Activated CD4-positive, alpha-beta T cell treated with anti-CD3 and anti-CD28 coated beads for 48 hours (primary cell): ENCODE measurements around the gene SCAP.
A peak's percentile ranks its signal among the peaks of the same experiment; 100 is the strongest.

Experiments used
- DNase-seq: peaks from one replicate; pipeline ENCODE4 v3.0.0-alpha.2; 2020

The SCAP gene

DNA sequence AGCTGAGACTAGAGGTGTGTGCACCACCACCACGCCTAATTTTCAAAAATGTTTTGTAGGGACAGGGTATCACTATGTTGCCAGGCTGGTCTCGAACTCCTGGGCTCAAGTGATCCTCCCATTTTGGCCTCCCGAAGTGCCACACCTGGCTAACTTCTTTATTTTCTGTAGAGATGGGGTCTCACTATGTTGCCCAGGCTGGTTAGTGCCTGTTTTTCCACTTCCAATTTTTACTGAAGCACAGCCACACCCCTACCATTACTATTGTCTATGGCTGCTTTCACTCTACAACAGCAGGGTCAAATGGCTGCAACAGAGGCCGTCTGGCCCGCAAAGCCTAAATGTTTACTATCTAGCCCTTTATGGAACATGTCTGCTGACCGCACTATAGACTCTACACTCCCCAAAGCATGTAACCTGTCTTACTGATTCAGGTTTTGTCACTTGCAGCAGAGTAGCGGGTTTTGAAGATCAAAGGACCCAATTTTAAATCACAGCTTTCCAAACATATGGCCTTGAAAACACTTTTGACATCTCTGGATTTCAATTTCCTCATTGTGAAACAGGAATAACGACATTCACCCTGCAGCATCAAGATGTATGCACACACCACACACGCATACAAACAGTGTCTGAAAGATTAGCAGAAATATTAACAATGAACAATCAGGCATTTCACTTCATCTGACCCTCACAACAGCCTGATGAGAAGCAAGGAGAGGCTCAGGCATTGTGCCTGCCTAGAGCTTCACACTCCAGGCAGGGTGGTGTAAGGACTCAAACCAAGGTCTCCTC lies 46.1 kb downstream of the SCAP start:
- no peak for DNase-seq

DNA sequence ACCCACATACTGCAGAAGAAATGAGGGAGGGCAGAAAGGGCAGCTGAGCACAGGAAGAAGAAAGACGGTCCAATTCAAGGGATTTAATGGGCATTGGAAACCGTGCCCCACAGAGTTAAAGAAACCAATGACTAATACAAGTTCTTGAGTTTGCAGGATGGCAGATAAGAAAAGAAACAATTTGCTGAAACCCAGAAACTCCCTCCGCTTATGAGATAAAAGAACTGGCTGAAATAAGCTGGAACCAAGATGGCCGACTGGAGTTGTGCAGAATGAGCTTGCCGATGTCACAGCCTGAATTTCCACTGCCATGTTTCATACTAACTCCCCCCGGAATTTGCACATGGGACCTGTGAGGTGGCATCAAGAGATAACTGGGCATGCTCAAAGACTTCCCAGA lies 47.1 kb downstream of the SCAP start:
- no peak for DNase-seq

DNA sequence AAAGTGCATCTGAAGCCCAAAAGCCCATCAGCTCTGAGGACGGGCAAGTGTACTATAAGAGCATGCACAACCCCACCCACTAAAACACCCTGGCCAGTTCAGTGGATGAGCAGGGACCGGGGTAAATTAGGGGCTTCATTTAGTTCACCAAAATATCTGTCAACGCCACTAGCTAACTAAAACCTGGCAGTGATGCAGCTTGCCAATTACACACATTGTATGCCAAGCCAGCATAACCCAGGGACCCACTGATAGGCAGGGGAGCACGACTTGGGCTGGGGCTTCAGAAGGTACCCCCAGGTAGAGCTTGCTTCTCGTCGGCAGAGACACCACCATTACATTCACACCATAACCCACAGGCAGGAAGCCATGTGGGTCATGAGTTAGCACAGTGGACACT lies 47.9 kb downstream of the SCAP start:
- no peak for DNase-seq

DNA sequence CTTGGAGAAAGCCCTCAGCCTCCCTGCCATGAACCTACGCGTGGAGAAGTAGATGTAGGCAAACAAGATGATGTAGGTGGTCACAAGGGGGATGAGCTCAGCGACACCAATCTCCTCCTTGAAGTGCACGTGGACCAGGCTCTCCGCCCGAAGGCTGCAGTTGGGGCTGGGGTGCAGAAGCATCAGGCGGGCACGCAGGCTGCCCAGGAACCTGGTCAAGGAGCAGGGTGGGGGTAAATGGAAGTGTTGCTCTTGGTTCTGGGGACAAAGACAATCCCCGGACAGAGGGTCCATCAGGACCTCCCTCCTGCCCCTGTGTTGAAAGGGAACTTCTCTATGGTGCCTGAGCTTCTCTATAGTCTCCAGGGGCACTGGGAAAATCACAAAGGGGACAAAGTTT lies 49.8 kb downstream of the SCAP start:
- DNase-seq: no peak

DNA sequence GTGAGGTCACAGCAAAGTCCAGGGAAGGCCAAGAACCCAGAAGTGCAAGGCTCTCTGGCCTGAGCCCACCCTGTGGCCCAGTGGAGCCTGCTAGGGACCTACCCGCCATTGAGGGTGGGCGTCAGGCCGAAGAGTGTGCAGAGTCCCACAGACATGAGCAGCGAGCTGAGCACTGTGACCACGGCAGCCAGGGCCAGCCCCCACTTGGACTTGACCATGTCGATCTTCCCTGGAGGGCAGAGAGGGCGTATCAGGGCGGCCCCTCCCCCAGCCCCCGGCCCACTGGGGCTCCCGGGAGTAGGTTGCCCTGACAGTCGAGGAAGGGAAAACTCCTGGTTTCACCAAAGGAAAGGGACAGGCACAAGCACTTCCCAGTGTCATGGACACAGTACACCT lies 50.4 kb downstream of the SCAP start:
- no peak for DNase-seq

DNA sequence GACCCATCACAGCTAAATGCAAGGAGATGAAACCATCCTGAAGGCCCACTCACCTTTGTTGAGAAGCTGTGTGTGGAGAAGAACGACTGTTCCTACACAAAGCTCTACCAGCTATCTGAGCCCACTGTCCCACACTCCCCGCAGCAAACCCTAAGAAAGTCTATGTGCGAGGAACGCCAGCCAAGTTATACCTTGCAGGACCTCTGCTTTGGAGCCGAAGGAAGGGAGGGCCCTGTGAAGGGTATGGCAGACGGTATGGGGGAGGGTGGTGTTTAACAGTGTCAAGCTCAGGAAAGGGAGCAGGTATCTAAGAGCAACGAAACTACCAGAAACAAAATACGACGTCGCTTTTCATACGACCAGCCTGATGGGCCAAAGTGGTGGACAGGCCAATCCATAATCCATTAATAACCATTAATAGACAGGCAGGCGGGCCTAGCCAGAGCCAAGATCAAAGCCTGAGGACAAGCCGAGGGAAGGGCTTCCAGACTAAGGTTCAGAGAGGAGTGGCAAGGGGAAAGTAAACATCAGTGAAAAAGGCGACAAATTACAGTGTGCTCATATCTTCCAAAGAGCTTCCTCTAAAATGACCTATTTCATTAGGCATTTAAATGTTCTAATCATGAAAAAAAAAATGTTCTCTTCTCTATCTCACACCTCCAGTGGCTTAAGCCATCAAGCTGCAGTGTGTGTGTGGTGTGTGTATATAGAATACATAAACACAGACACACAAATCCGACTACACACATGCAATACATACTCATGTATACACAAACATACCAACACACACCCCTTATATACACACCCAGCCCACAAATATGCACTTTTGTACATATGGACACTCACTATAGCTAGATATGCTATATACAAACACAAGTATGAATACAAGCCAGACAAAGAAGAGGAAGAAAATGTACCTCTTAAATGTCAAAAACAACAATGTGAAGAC lies 51.0 kb downstream of the SCAP start:
- no peak for DNase-seq

DNA sequence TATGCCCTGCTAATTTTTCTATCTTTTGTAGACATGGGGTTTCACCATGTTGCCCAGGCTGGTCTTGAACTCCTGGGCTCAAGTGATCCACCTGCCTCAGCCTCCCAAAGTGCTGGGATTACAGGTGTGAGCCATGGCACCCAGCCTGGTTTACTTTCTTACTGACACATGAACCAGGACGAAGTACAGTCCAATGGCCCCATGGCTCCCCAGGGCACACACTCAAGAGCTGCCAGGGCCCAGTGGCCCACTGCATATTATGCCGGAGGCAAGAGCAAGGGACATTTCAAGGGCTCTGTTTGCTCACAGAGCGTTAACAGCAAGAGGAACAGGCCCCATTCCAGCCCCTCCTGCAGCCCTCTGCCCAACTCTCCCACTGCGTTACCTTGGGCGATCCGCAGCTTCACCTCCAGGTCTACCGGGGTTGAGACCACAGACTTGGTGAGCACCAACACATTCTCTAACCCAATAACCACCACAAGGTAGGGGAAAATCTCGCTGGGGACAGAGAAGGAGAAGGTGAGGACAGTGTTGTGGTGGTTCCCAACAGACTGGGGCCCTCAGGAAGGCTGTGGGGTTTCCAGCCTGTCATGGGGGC lies 52.1 kb downstream of the SCAP start:
- no peak for DNase-seq

DNA sequence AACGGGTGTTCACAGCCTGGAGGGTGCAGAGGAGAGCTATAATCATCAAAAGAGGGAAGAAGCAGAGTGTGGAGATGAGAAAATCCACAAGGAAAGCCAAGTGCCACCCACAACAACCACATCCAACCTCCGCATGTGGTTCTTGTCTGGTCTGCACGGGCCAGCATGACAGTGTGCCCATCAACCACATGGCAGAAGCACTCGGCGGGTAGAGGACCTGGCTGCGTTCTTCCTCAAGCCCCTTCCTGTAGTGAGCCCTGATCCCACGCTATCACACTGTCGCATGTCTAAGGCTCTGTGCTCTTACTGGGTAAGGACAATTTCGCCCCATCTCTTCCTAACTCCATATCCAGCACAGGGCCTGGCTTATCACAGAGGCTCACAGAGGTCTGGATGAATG lies 53.0 kb downstream of the SCAP start:
- DNase-seq: no peak

DNA sequence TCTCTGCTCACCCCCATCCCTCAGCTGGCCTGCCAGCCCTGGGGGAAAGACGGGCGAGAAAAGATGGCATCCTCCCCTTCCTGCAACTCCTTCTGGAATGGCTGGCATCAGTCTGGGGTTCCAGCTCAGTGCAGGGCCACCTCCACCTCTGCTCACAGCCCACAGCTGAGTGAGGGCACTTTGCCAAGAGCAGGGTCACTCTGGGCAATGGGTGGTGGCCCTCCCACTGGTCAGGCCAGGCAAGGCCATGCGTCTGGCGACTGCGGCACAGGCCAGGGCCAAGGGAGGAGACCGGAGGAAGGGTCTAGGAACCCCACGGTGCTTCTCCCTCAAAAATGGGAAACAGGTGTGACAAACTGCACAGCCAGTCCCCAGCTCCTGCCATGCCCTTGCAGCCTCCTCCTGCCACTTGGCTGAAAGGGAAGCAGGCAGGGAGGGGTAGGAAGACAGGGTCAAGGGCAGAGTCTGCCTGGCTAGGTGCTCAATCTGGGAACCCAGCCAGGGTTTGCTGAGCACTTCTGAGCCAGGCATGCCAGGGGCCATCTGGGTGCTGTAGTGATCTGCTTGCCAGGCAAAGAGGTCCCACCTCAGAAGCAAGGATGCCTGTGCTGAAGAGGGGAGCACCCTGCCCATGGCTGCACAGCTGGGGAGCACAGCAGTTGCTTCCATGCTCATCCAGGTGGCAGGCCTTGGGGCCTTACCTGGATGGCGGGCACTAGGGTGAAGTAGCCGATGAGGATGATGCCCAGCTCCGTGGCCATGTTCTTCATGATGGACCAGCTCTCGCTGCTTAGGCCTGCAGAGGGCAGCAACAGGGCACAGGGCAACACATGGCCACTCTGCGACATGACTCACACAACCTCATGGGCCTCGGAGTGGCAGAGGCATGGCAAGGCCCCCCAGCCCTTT lies 53.7 kb downstream of the SCAP start:
- peak; percentile 45 for DNase-seq

DNA sequence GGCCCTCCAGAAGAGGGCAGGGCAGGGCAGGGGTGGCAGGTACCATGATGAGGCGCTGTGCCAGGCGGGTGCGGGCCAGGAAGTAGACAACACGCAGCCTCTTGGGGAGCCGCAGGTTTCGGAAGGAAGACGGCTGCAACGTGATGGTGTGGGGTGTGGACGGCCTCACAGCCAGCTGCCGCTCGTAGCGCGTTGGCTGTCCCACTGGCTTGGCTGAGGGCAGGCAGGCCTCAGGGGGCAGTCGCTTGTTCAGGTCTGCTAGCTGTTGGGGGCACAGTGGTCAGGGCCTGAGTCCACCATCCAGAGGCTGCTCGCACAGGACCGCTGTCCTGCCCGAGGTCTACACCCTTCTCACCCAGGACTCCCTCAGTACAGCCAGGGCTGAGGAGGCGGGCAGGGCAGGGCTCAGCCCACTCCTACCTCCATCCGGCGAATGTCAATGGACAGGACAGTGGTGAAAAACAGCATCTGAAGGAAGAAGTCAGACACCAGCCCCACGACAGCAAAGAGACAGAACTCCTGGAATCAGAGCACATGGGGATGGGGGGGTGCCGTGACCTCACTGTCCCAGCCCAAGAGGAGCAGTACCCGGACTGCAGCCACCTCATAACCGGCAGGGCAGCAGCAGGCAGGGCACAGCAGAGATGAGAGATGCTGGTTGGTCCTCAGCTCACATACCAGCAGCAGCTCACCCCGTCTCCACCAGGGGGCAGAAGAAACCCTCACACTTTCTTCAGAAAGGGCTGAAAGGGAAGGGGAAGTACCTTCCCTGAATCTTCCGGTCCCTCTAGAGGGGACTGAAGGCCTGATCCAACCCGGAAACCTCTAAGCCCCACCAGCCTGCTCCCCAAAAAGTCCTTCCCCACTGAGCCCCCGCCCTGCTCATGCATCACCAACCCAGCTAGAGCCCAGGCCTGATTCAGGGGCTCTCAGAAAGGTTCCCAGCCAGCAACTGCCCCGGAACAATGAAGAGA lies 54.9 kb downstream of the SCAP start:
- peak; percentile 95 for DNase-seq

DNA sequence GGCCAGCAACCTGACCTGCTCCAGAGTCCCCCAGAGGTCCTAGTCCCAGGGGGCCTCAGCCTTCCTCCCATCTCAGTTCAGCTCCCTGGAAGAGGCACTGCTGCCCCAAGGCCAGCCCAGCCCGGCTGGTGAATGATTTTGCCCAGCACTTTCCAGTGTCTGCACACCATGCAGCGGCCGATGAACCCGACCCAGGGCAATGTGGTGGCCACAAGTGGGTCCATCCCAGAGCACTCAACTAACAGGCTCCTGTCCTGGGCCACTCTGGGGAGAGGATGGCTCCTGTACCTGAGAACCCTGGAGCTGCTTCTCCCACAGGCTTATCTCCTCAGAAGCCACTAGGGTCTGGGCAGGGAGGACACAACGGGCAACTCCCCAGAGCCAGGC lies 55.7 kb downstream of the SCAP start:
- DNase-seq: no peak

DNA sequence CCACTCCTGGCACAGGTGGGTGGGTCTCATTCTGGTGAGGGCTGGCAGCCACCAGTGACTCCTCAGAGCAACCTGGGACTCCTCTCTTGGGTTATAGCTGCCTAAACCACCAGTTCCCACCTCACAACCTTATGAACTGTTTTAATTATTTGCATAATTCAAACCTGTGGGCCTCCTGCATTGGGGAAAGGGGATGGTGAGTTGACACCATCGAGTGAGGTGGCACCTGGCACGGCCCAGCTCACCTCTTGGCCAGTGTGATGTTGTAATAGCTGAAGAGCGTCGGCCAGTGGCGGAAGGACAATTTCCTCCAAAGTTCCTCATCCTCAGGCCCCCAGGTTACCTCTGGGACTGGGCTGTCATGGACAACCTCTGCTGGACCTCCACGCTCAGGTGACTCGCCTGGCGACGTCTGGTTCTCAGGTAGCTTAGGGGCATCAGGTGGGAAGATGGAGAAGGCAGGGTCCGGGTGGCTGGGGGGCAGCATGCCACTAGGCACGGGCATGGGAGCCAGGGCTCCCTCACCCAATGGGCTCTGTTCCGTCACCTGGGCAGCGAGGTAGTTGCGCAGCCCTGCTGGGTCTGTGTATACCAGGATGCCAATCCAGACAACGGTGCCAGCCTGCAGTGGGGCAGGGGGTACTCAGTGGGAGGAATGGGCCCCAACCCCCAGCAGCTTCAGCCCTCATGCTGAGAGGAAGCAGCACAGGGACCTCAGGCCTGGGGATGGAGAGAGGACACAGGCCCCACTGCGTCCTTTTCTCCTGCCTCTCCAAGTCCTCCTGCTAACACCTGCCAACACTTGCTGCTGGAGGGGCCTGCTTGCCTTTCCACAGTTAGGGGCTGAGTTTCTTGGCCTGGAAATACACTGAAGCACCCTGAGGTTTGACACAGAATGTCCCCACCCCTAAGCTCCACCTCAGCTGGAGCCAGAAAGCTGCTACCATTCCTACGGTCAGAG lies 56.4 kb downstream of the SCAP start:
- no peak for DNase-seq

DNA sequence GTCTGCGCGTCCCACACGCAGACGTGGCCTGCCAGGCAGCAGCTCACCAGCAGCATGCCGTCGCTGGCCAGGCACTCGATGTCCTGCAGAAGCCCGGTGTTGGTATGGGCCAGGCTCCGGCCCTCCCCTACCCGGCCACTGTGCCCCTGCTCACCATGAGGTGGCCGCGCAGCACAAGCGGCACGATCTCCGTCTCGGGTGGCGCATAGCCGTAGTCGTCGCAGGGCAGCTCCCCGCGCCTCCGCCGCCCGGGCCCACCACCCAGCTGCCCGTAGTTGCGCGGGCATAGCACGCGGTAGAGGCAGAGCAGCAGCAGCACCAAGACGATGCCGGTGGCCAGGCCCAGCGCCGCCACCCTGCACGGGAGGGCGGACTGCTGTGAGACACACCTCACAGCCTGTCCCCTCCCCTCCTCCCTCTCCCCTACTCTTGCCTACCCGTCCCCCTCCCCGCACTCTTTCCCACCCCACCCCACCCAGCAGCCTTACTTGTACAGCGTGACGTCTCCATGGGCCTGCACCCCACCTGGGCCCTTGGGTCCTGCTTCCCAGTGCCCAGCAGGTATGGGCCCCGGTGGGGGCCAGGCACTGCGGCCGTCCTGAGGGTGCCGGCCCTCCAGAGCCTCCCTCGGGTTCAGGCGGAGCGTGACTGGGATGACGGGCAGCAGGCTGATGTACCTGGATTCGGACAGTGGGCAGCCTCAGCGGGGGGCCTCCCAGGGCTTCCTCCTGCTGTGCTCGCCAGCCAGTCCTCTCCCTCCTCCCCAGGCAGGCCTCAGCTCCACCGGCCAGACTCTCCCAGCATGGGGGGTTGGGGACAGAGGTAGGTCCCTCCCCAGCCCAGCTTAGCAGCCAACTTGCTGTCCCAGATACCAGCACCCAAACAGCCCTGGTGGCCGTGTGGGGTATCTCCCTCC lies 57.3 kb downstream of the SCAP start:
- peak; percentile 47 for DNase-seq

DNA sequence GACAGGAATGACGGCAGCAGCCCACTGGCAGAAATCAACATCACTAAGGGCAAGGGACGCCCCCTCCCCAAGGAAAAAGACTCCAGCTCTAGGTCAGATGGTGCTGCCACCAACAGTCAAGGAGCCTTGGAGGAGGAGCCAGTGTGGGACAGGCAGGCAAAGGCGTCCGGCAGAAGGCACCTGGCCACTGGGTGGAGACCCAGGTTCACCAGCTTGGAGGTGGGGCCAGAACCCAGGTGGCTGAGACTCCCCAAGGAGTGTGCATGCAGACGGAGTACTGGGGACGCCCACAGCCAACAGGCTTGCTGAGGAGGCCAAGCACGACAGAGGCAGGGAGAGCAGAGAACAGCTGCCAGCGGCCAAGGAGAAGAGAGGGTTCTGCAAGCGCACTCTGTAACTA lies 59.7 kb downstream of the SCAP start:
- DNase-seq: no peak

DNA sequence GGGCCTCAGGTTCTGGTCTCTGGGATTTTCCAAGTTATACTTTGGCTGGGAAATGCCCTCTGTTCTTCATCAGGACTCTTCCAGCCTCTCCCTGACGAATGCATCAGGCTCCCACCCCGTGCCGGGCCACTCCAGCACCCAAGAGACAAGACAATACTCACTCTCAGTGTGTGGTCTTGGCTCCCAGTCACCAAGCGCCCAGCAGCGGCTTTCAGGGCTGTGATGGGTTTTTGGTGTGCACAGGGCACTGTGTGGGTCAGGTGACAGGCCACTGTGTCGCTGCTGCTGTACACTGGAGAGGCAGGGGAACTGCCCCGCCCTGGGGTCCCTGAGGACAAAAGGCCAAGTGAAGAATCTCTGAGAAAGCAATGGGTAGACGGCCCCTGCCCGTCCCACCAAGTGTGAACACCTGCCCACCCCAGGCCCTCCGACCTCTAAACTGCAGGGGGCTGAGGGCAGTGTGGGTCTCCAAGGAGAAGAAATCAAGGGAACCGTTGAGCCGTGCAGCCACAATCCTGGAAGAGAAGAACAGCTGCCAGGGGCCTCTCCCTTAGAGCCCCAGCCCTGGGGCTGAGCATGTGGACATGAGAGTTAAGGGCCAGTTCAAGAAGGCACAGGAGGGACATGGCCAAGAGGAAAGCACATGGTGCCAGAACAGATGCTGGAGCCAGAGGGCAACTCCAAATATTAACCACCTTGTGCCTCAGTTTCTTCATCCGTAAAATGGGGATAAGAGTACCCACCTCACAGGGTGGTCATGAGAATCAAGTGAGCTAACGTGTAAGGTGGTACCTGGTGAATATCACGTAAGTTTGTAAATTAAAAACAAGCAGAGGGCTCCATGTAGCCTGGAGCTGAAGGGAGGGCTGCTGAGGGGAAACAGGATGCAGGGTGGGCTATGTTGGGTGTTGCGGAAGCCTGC lies 60.8 kb downstream of the SCAP start:
- no peak for DNase-seq

DNA sequence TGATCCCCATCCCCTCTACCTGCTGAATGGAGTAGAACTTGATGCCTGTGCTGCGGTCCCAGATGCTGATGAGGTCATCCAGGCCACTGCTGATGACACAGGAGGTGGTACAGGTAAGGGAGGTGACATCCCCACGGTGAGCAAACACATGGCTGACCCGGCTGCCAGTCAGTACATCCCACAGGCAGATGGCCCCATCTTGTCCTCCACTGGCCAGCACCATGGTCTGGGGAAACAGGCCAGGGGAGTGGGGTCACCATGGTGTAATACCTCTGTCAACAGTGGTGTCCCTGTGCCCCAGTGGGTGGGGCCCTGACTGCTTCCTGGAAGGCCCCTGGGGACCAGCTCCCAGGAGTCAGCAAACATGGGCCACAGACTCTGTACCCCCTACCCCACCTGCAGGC lies 61.6 kb downstream of the SCAP start:
- no peak for DNase-seq

DNA sequence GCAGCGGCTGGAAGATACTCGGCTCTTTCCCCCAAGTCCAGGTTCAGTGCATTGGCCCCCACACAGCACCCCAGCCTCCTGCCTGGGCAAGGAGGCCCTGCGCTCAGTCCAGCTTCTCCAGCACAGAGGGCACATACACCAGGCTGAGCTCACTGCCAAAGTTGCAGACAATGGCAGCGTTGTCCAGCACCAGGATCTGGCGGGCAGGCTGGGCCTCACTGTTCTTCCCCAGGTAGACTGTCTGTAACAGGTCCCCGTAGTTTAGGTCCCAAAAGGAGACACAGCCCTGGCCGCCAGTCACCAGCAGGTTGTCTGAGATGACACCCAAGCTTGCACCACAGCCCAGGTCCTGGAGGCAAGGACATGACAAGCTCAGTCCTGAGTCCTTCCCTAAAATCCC lies 62.0 kb downstream of the SCAP start:
- DNase-seq: no peak
